ENCODE measurements around the gene MAP6. TPM values are rescaled to one million over a fixed set of nuclear protein-coding genes. Genes with fewer than 3 reads are reported as not detected.

Gene MAP6
- total and polyA plus RNA-seq, 12 donors, result 1.2 to 9.1 (median 5.8) TPM

GRCh38 chr11:75557666-75558494, 111.0 kb downstream of the MAP6 start:
- Histone ChIP-seq H3K4me3 (peak overlapping the region in 3 of 10 donors; percentile 9 to 32 (median 11)), H3K27me3 (no peaks in the 10 kb centered on the region), H3K36me3 (no peaks in the 10 kb centered on the region), H3K27ac (peak overlapping the region; percentile 31 to 100 (median 98)), H3K9me3 (no peaks in the 10 kb centered on the region), H3K4me1 (peaks cover 19 to 81% (median 67%) of the 10 kb centered on the region in 9 donors)
- WGBS, 2 donors, result 43 to 44% methylated on average over 17 of the region's 17 CpGs
- ATAC-seq, result peak in 3 of 8 donors; percentile 3 to 10 (median 4)
- DNase-seq, result peak; percentile 39 to 61
- intact Hi-C loops (cut with DNase I), result loop anchor here in 1 of 10 donors (10.0 kb wide), 1 partner anchor 587 kb away; no protein-coding TSS in a partner anchor
- TF ChIP-seq, protein P1, sequence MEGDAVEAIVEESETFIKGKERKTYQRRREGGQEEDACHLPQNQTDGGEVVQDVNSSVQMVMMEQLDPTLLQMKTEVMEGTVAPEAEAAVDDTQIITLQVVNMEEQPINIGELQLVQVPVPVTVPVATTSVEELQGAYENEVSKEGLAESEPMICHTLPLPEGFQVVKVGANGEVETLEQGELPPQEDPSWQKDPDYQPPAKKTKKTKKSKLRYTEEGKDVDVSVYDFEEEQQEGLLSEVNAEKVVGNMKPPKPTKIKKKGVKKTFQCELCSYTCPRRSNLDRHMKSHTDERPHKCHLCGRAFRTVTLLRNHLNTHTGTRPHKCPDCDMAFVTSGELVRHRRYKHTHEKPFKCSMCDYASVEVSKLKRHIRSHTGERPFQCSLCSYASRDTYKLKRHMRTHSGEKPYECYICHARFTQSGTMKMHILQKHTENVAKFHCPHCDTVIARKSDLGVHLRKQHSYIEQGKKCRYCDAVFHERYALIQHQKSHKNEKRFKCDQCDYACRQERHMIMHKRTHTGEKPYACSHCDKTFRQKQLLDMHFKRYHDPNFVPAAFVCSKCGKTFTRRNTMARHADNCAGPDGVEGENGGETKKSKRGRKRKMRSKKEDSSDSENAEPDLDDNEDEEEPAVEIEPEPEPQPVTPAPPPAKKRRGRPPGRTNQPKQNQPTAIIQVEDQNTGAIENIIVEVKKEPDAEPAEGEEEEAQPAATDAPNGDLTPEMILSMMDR (IDR thresholded peaks at IDR 0.05), result no peak

- TF ChIP-seq, protein P1 (IDR thresholded peaks at IDR 0.05), result no peak
- Histone ChIP-seq H3K9me3 (no peaks in the 10 kb centered on the region), H3K4me3 (no peak overlapping the region), H3K4me1 (peaks cover 16 to 76% (median 63%) of the 10 kb centered on the region in 9 donors), H3K27ac (peak overlapping the region in 1 of 10 donors; percentile 98), H3K36me3 (no peaks in the 10 kb centered on the region), H3K27me3 (no peaks in the 10 kb centered on the region)
- ATAC-seq (no peak), DNase-seq (no peak)
- intact Hi-C loops (cut with DNase I), result loop anchor here in 1 of 10 donors (10.0 kb wide), 1 partner anchor 589 kb away; no protein-coding TSS in a partner anchor
- WGBS, 2 donors, result 81 to 84% methylated on average over 3 of the region's 3 CpGs
Observed at GRCh38 chr11:75556275-75556674, 112.6 kb downstream of the MAP6 start.

DNA sequence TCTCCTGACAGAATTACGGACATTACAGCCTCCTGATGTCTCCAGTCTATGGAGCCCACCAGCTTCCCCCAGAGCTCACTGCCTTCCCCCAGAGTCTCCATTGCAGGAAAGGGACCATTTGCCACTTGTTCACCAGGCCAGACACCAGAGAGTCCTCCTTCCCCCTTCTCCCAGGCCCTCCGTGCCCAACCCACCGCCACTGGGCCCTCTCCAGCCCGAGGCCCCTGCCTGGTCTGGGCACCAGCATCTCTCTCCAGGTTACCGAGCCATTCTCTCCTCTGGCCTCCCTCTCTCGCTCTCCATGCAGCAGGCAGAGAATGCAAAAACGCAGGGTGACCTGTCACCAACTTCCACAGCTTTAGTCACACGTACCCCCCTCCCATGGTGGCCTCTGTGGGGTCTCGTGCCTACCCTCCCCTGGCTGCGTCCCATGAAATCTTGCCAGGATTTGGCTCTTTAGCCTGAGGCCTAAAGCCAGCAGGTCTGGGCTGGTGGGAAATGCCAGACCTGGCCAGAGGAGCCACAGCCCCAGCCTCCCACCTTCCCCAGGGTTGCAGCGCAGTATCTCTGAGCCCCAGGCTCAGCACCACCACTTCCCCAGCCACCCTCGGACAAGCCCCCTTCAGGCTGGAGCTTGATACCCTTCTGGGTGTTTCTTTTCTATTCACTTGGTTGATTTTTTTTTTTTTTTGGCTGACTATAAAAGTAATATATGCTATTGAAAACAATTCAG, 113.6 kb downstream of the MAP6 start:
- H3K27ac ChIP-seq, result peak overlapping the region; percentile 52 to 98 (median 92)
- H3K9me3 ChIP-seq, result no peaks in the 10 kb centered on the region
- intact Hi-C loops (cut with DNase I), result loop anchor here in 1 of 10 donors (10.0 kb wide), 1 partner anchor 590 kb away; no protein-coding TSS in a partner anchor
- H3K27me3 ChIP-seq, result no peaks in the 10 kb centered on the region
- H3K36me3 ChIP-seq, result no peaks in the 10 kb centered on the region
- peaks cover 16 to 66% (median 55%) of the 10 kb centered on the region in 9 donors for H3K4me1 ChIP-seq
- H3K4me3 ChIP-seq, result peak overlapping the region in 5 of 10 donors; percentile 8 to 42 (median 34)
- TF ChIP-seq, protein P1 (IDR thresholded peaks at IDR 0.05), result no peak
- DNase-seq (no peak), ATAC-seq (no peak)
- 68 to 75% methylated on average over 12 of the region's 12 CpGs for WGBS, 2 donors
